Activated CD4-positive, alpha-beta T cell treated with anti-CD3 and anti-CD28 coated beads, Interleukin-2, amount 10 ng/mL, durations not matched to agents 24 days and 14 days (primary cell): Measurements from ENCODE around the gene FAXC. TPM values are rescaled to one million over a fixed set of nuclear protein-coding genes. Genes with fewer than 3 reads are reported as not detected.
"Not testable (repeated sequence)": the region's sequence is repeated elsewhere in the genome, so short reads cannot be mapped to it uniquely, and the experiment has no call there.

Experiments
- DNase-seq: peaks from one replicate; pipeline ENCODE4 v3.0.0; 2022
- H3K27ac Mint-ChIP-seq: one replicate; pipeline ENCODE4 v1.8.0; 2022; ENCODE audit warnings: mild to moderate bottlenecking, mixed read lengths
- H3K27me3 Mint-ChIP-seq: one replicate; pipeline ENCODE4 v1.8.0; 2022; ENCODE audit warnings: mixed read lengths
- H3K36me3 Mint-ChIP-seq: one replicate; pipeline ENCODE4 v1.8.0; 2022; ENCODE audit warnings: low read depth, mild to moderate bottlenecking, mixed read lengths
- H3K4me1 Mint-ChIP-seq: one replicate; pipeline ENCODE4 v1.8.0; 2021; ENCODE audit warnings: mixed read lengths
- H3K4me3 Mint-ChIP-seq: one replicate; pipeline ENCODE4 v1.8.0; 2022; ENCODE audit warnings: mild to moderate bottlenecking, moderate library complexity, mixed read lengths
- H3K9me3 Mint-ChIP-seq: one replicate; pipeline ENCODE4 v1.8.0; 2021; ENCODE audit warnings: mixed read lengths
- intact Hi-C: fragments of 100-400 bp; cut with micrococcal nuclease; formaldehyde crosslinking; loops from one replicate; pipeline ENCODE4 v1.15.1; 2023
- total RNA-seq: library from RNA; stranded (reverse); gene quantifications from 2 replicates; pipeline ENCODE4 v1.2.3, GENCODE V29; 2022

FAXC gene
- total RNA-seq, 1 donor from 2014 or later, result not detected

GRCh38 chr6:99289701-99290100, 59.8 kb downstream of the FAXC start:
- DNase-seq, result no peak
- no peak overlapping the region for H3K4me3 Mint-ChIP-seq
- intact Hi-C loops, result no loop called here
- no peaks in the 10 kb centered on the region for H3K9me3 Mint-ChIP-seq
- H3K36me3 Mint-ChIP-seq, result no peaks in the 10 kb centered on the region
- no peak overlapping the region for H3K27ac Mint-ChIP-seq
- no peaks in the 10 kb centered on the region for H3K4me1 Mint-ChIP-seq
- H3K27me3 Mint-ChIP-seq, result peaks cover 8% of the 10 kb centered on the region

- intact Hi-C loops, result no loop called here
- H3K9me3 Mint-ChIP-seq, result no peaks in the 10 kb centered on the region
- H3K36me3 Mint-ChIP-seq, result no peaks in the 10 kb centered on the region
- H3K4me1 Mint-ChIP-seq, result no peaks in the 10 kb centered on the region
- DNase-seq, result no peak
- H3K27me3 Mint-ChIP-seq, result peaks cover 10% of the 10 kb centered on the region
- no peak overlapping the region for H3K27ac Mint-ChIP-seq
- no peak overlapping the region for H3K4me3 Mint-ChIP-seq
Measured at GRCh38 chr6:99288668-99289067, 60.8 kb downstream of the FAXC start.

GRCh38 chr6:99287523-99287922, 62.0 kb downstream of the FAXC start:
- Mint-ChIP-seq H3K36me3 (no peaks in the 10 kb centered on the region), H3K4me3 (no peak overlapping the region), H3K9me3 (no peaks in the 10 kb centered on the region), H3K27me3 (peaks cover 13% of the 10 kb centered on the region), H3K27ac (no peak overlapping the region), H3K4me1 (no peaks in the 10 kb centered on the region)
- DNase-seq, result no peak
- intact Hi-C loops, result no loop called here

GRCh38 chr6:99285881-99286280, 63.6 kb downstream of the FAXC start:
- intact Hi-C loops, result no loop called here
- H3K27me3 Mint-ChIP-seq, result peaks cover 13% of the 10 kb centered on the region
- no peak overlapping the region for H3K4me3 Mint-ChIP-seq
- H3K4me1 Mint-ChIP-seq, result no peaks in the 10 kb centered on the region
- H3K9me3 Mint-ChIP-seq, result no peaks in the 10 kb centered on the region
- no peak overlapping the region for H3K27ac Mint-ChIP-seq
- no peaks in the 10 kb centered on the region for H3K36me3 Mint-ChIP-seq
- no peak for DNase-seq

GRCh38 chr6:99282479-99283062, 66.9 kb downstream of the FAXC start:
- DNase-seq, result no peak
- intact Hi-C loops, result no loop called here
- Mint-ChIP-seq H3K4me3 (no peak overlapping the region), H3K9me3 (no peaks in the 10 kb centered on the region), H3K27me3 (peaks cover 21% of the 10 kb centered on the region), H3K36me3 (no peaks in the 10 kb centered on the region), H3K27ac (no peak overlapping the region), H3K4me1 (no peaks in the 10 kb centered on the region)

GRCh38 chr6:99276747-99277146, 72.7 kb downstream of the FAXC start:
- Mint-ChIP-seq H3K4me1 (no peaks in the 10 kb centered on the region), H3K36me3 (no peaks in the 10 kb centered on the region), H3K9me3 (no peaks in the 10 kb centered on the region), H3K27ac (no peak overlapping the region), H3K27me3 (peaks cover 11% of the 10 kb centered on the region), H3K4me3 (no peak overlapping the region)
- DNase-seq, result no peak
- intact Hi-C loops, result no loop called here

- H3K9me3 Mint-ChIP-seq, result no peaks in the 10 kb centered on the region
- no peaks in the 10 kb centered on the region for H3K36me3 Mint-ChIP-seq
- intact Hi-C loops, result no loop called here
- H3K27me3 Mint-ChIP-seq, result no peaks in the 10 kb centered on the region
- H3K4me1 Mint-ChIP-seq, result no peaks in the 10 kb centered on the region
- H3K27ac Mint-ChIP-seq, result no peak overlapping the region
- H3K4me3 Mint-ChIP-seq, result no peak overlapping the region
- DNase-seq, result no peak
Measured at GRCh38 chr6:99270826-99271225, 78.6 kb downstream of the FAXC start.

- no peaks in the 10 kb centered on the region for H3K36me3 Mint-ChIP-seq
- intact Hi-C loops, result no loop called here
- H3K4me1 Mint-ChIP-seq, result no peaks in the 10 kb centered on the region
- no peaks in the 10 kb centered on the region for H3K9me3 Mint-ChIP-seq
- no peaks in the 10 kb centered on the region for H3K27me3 Mint-ChIP-seq
- H3K27ac Mint-ChIP-seq, result no peak overlapping the region
- DNase-seq, result no peak
- H3K4me3 Mint-ChIP-seq, result no peak overlapping the region
Measured at GRCh38 chr6:99270030-99270429, 79.4 kb downstream of the FAXC start.

- Mint-ChIP-seq H3K4me1 (no peaks in the 10 kb centered on the region), H3K27me3 (no peaks in the 10 kb centered on the region), H3K27ac (no peak overlapping the region), H3K36me3 (no peaks in the 10 kb centered on the region), H3K4me3 (no peak overlapping the region), H3K9me3 (no peaks in the 10 kb centered on the region)
- intact Hi-C loops, result no loop called here
- no peak for DNase-seq
Measured at GRCh38 chr6:99269207-99269606, 80.3 kb downstream of the FAXC start.

GRCh38 chr6:99266996-99267395, 82.5 kb downstream of the FAXC start:
- H3K27me3 Mint-ChIP-seq, H3K4me3 Mint-ChIP-seq, H3K9me3 Mint-ChIP-seq, intact Hi-C loops, DNase-seq, H3K36me3 Mint-ChIP-seq, H3K4me1 Mint-ChIP-seq, H3K27ac Mint-ChIP-seq: not testable (repeated sequence)

- H3K27me3 Mint-ChIP-seq, H3K27ac Mint-ChIP-seq, DNase-seq, H3K4me1 Mint-ChIP-seq, H3K4me3 Mint-ChIP-seq, intact Hi-C loops, H3K9me3 Mint-ChIP-seq, H3K36me3 Mint-ChIP-seq: not testable (repeated sequence)
Measured at GRCh38 chr6:99265447-99265846, 84.0 kb downstream of the FAXC start.

- Mint-ChIP-seq H3K4me3 (no peak overlapping the region), H3K9me3 (no peaks in the 10 kb centered on the region), H3K27me3 (no peaks in the 10 kb centered on the region), H3K4me1 (no peaks in the 10 kb centered on the region), H3K27ac (no peak overlapping the region), H3K36me3 (no peaks in the 10 kb centered on the region)
- no peak for DNase-seq
- intact Hi-C loops, result no loop called here
Measured at GRCh38 chr6:99254616-99255550, 94.6 kb downstream of the FAXC start.

GRCh38 chr6:99253271-99253670, 96.2 kb downstream of the FAXC start:
- intact Hi-C loops, result no loop called here
- H3K27me3 Mint-ChIP-seq, result no peaks in the 10 kb centered on the region
- no peak overlapping the region for H3K4me3 Mint-ChIP-seq
- no peaks in the 10 kb centered on the region for H3K36me3 Mint-ChIP-seq
- no peaks in the 10 kb centered on the region for H3K4me1 Mint-ChIP-seq
- H3K9me3 Mint-ChIP-seq, result no peaks in the 10 kb centered on the region
- no peak for DNase-seq
- no peak overlapping the region for H3K27ac Mint-ChIP-seq

- no peak for DNase-seq
- H3K9me3 Mint-ChIP-seq, result no peaks in the 10 kb centered on the region
- no peak overlapping the region for H3K4me3 Mint-ChIP-seq
- intact Hi-C loops, result no loop called here
- no peak overlapping the region for H3K27ac Mint-ChIP-seq
- no peaks in the 10 kb centered on the region for H3K36me3 Mint-ChIP-seq
- no peaks in the 10 kb centered on the region for H3K27me3 Mint-ChIP-seq
- H3K4me1 Mint-ChIP-seq, result no peaks in the 10 kb centered on the region
Measured at GRCh38 chr6:99252421-99252820, 97.1 kb downstream of the FAXC start.
